ENCODE results near the gene LSAMP. TPM values are rescaled to one million over a fixed set of nuclear protein-coding genes. Genes with fewer than 3 reads are reported as not detected.

Gene LSAMP
- total RNA-seq, 6 donors from 2014 or later, result 7.1 to 28.1 (median 13.4) TPM

- 68 to 76% methylated on average over 5 of the region's 5 CpGs for WGBS, 2 donors
- Histone ChIP-seq H3K4me1 (no peaks in the 10 kb centered on the region), H3K36me3 (no peaks in the 10 kb centered on the region), H3K4me3 (no peak overlapping the region), H3K27me3 (no peaks in the 10 kb centered on the region), H3K9me3 (no peaks in the 10 kb centered on the region), H3K27ac (no peak overlapping the region)
- ATAC-seq (ENCODE audit: low FRiP score in 2 of 2) (peak in 1 of 2 donors; percentile 45), DNase-seq (no peak)
- no peak for TF ChIP-seq POLR2A (IDR thresholded peaks at IDR 0.05)
- TF ChIP-seq EP300 (IDR thresholded peaks at IDR 0.05), result no peak
- no peak for TF ChIP-seq CTCF (IDR thresholded peaks at IDR 0.05)
- TF ChIP-seq POLR2AphosphoS5 (IDR thresholded peaks at IDR 0.05), result no peak
These were observed 407.1 kb downstream of the LSAMP start for GRCh38 chr3:116037954-116038911.

GRCh38 chr3:116035429-116035828, 409.9 kb downstream of the LSAMP start:
- Histone ChIP-seq H3K9me3 (no peaks in the 10 kb centered on the region), H3K4me3 (no peak overlapping the region), H3K36me3 (no peaks in the 10 kb centered on the region), H3K4me1 (no peaks in the 10 kb centered on the region), H3K27me3 (no peaks in the 10 kb centered on the region), H3K27ac (no peak overlapping the region)
- WGBS, 2 donors, result 61 to 62% methylated on average over 3 of the region's 3 CpGs
- DNase-seq (no peak), ATAC-seq (ENCODE audit: low FRiP score in 2 of 2) (no peak)
- no peak for TF ChIP-seq POLR2A (IDR thresholded peaks at IDR 0.05)
- no peak for TF ChIP-seq POLR2AphosphoS5 (IDR thresholded peaks at IDR 0.05)
- TF ChIP-seq CTCF (IDR thresholded peaks at IDR 0.05), result no peak
- no peak for TF ChIP-seq EP300 (IDR thresholded peaks at IDR 0.05)

GRCh38 chr3:116034794-116035193, 410.5 kb downstream of the LSAMP start:
- no peak for DNase-seq
- Histone ChIP-seq H3K9me3 (no peaks in the 10 kb centered on the region), H3K4me1 (no peaks in the 10 kb centered on the region), H3K27ac (no peak overlapping the region), H3K27me3 (no peaks in the 10 kb centered on the region), H3K36me3 (no peaks in the 10 kb centered on the region), H3K4me3 (no peak overlapping the region)
- WGBS, 2 donors, result 57 to 74% methylated on average over 1 of the region's 1 CpG
- no peak for TF ChIP-seq POLR2AphosphoS5 (IDR thresholded peaks at IDR 0.05)
- TF ChIP-seq EP300 (IDR thresholded peaks at IDR 0.05), result no peak
- no peak for TF ChIP-seq CTCF (IDR thresholded peaks at IDR 0.05)
- TF ChIP-seq POLR2A (IDR thresholded peaks at IDR 0.05), result no peak
- ATAC-seq (ENCODE audit: low FRiP score in 2 of 2), result no peak

GRCh38 chr3:116034086-116034485, 411.2 kb downstream of the LSAMP start:
- no peak for DNase-seq
- TF ChIP-seq POLR2AphosphoS5 (IDR thresholded peaks at IDR 0.05) (no peak), EP300 (IDR thresholded peaks at IDR 0.05) (no peak), CTCF (IDR thresholded peaks at IDR 0.05) (no peak), POLR2A (IDR thresholded peaks at IDR 0.05) (no peak)
- Histone ChIP-seq H3K9me3 (no peaks in the 10 kb centered on the region), H3K4me1 (no peaks in the 10 kb centered on the region), H3K36me3 (no peaks in the 10 kb centered on the region), H3K27me3 (no peaks in the 10 kb centered on the region), H3K4me3 (no peak overlapping the region), H3K27ac (no peak overlapping the region)
- no peak for ATAC-seq (ENCODE audit: low FRiP score in 2 of 2)
- 85 to 91% methylated on average over 2 of the region's 2 CpGs for WGBS, 2 donors
